Right lobe of liver (tissue), 4 donors: ENCODE measurements around the gene KIF5C.

Source experiments
- CTCF ChIP-seq, 4 donors: fragments of 200-600 bp in 3 of 4; fragments of 450-650 bp in 1 of 4; IDR thresholded peaks; one replicate each; pipeline versions ENCODE4 v1.5.1 to v1.8.0; 2016 to 2022; ENCODE audit warnings: antibody characterized with exemption in 4 of 4, mild to moderate bottlenecking in 2 of 4
- POLR2A ChIP-seq: fragments of 450-650 bp; IDR thresholded peaks from one replicate; pipeline ENCODE4 v1.6.1; 2017; ENCODE audit warnings: antibody characterized with exemption, mild to moderate bottlenecking
- donor health status: DM: no; HTN: no; CAD: no.
- donor health status: DM: no; HTN: no; CAD: no.
- donor health status: DM: no; HTN: yes; CAD: no.

DNA sequence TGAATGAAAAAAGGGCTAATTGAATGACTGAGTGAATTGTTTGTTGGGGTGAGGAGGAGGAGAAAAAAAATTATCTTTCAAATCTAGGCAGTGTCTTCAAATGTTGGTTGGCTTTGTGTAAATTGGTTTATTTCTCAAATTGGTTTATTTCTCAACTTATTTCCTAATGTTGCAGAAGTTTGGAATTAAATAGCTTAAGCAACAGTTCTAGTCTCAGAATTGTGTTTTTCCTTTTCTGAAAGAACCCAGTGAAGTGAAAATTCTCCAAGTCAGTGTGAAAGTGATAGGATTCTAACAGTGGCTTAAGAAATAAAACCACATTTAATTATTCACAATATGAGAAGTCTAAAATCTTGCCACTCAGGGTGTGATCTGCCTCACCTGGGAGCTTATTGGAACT, 108.9 kb downstream of the KIF5C start:
- peak in 1 of 4 donors; percentile 3 for TF ChIP-seq CTCF (IDR thresholded peaks at IDR 0.05)
- no peak for TF ChIP-seq POLR2A
